ENCODE measurements around the gene ARHGEF28.

- no peak for TF ChIP-seq SNAI2 (CRISPR knock-in tag; IDR thresholded peaks at IDR 0.05)
- no peak for TF ChIP-seq ZNF565 (CRISPR knock-in tag; conservative IDR thresholded peaks at IDR 0.05; ENCODE audit: low read depth)
- no peak for TF ChIP-seq TOX (CRISPR knock-in tag; IDR thresholded peaks at IDR 0.05; ENCODE audit: borderline replicate concordance)
- TF ChIP-seq ARNTL (CRISPR knock-in tag; IDR thresholded peaks at IDR 0.05; ENCODE audit: borderline replicate concordance, low read depth), result no peak
- no peak for TF ChIP-seq ZC3H10 (CRISPR knock-in tag; IDR thresholded peaks at IDR 0.05)
- TF ChIP-seq TSHZ2 (CRISPR knock-in tag; IDR thresholded peaks at IDR 0.05), result no peak
- TF ChIP-seq PATZ1 (CRISPR knock-in tag; IDR thresholded peaks at IDR 0.05; ENCODE audit: borderline replicate concordance), result no peak
- TF ChIP-seq ZNF8 (CRISPR knock-in tag; IDR thresholded peaks at IDR 0.05), result no peak
- TF ChIP-seq ISL1 (CRISPR knock-in tag; IDR thresholded peaks at IDR 0.05), result no peak
- TF ChIP-seq RARB (CRISPR knock-in tag; IDR thresholded peaks at IDR 0.05), result no peak
- no peak for TF ChIP-seq PPARA (CRISPR knock-in tag; IDR thresholded peaks at IDR 0.05; ENCODE audit: borderline replicate concordance)
- no peak for TF ChIP-seq OSR1 (CRISPR knock-in tag; IDR thresholded peaks at IDR 0.05)
- no peak for TF ChIP-seq ZFP30 (CRISPR knock-in tag; IDR thresholded peaks at IDR 0.05)
Observed at GRCh38 chr5:73835726-73836125, 209.7 kb downstream of the ARHGEF28 start.
